Measurements from ENCODE around the gene JDP2.

- TF ChIP-seq CTCF (IDR thresholded peaks at IDR 0.05) (no peak), POLR2A (IDR thresholded peaks at IDR 0.05) (no peak)
Observed at GRCh38 chr14:75434890-75435248, 7.0 kb downstream of the JDP2 start.
